OCI-LY3 (cell line): ENCODE data around the gene FRMD4A.

Source experiments
- EZH2phosphoT487 ChIP-seq: fragments of 200-600 bp; shearing (Covaris generic); IDR thresholded peaks from 2 replicates; pipeline ENCODE4 v1.6.1; 2018; ENCODE audit warnings: antibody characterized with exemption, mixed run types, low read depth
- TF ChIP-seq, protein P1 (sequence below): fragments of 200-600, 300-600 bp; sonication (generic); IDR thresholded peaks from 2 replicates; pipeline ENCODE4 v1.5.1; 2014; ENCODE audit warnings: antibody characterized with exemption, low read length, low read depth

DNA sequence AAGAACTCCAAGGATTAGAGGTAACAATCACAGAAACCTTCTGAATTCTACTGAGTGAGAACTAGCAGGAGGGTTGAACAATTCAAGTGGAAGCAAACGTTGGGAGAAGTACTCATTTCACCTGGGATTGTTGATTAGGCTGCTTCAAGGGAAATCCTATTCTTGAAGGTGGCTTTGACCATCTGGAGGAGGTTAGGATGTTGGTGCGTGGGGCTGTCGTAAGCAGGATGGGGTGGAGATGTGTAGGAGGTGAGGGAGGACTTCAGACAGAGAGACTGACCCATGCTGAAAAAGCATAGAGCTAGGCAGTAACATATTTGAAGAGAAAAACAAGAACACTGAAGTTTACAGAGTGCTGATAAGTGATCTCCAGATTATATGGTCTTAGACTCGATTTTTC is 147.9 kb downstream of the FRMD4A start:
- TF ChIP-seq, protein P1, sequence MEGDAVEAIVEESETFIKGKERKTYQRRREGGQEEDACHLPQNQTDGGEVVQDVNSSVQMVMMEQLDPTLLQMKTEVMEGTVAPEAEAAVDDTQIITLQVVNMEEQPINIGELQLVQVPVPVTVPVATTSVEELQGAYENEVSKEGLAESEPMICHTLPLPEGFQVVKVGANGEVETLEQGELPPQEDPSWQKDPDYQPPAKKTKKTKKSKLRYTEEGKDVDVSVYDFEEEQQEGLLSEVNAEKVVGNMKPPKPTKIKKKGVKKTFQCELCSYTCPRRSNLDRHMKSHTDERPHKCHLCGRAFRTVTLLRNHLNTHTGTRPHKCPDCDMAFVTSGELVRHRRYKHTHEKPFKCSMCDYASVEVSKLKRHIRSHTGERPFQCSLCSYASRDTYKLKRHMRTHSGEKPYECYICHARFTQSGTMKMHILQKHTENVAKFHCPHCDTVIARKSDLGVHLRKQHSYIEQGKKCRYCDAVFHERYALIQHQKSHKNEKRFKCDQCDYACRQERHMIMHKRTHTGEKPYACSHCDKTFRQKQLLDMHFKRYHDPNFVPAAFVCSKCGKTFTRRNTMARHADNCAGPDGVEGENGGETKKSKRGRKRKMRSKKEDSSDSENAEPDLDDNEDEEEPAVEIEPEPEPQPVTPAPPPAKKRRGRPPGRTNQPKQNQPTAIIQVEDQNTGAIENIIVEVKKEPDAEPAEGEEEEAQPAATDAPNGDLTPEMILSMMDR: no peak
- no peak for TF ChIP-seq EZH2phosphoT487
